Measurements from ENCODE around the gene ADCY2. TPM values are rescaled to one million over a fixed set of nuclear protein-coding genes. Genes with fewer than 3 reads are reported as not detected.

Gene ADCY2
- polyA plus RNA-seq, 1 of the 3 experiments (the other 2 are of a cell fraction) = not detected

DNA sequence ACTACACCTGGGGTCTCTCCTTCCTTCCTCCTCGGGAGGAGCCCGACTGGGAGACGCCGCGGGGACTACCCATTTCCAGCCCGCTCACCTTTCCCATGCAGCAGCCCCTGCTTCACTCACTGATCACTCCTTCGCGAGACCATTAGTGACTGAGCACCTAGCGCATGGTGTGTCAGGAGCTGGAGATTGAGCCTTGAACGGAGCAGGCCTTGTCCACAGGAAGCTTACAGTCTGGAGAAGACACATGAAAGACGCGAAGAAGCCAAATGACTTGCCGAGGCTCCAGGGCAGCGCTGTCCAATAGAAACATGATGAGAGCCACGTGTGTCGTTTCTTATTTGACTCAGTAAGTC is 455.3 kb downstream of the ADCY2 start:
- peak overlapping the region; percentile 72 for H3K4me2 ChIP-seq
- H3K4me1 ChIP-seq (ENCODE audit: control insufficient read depth in 1 of 2, insufficient read depth in 2 of 2, low read depth in 1 of 2, low read length in 1 of 2) = peaks cover 0 to 9% of the 10 kb centered on the region in 2 experiments; a peak in 1 of 4 replicates
- ChIA-PET POLR2A (no interaction called here), CTCF (interaction anchor here (0.8 to 1.4 kb wide), 4 partner anchors 24 to 76 kb away, joined by 3 to 4 read pairs (median 3); no protein-coding TSS in a partner anchor)
- WGBS (ENCODE audit: low lambda C conversion rate) = 66% methylated on average over 15 of the region's 16 CpGs
- H3K79me2 ChIP-seq (ENCODE audit: insufficient read depth) = no peaks in the 10 kb centered on the region
- no peak overlapping the region for H2AFZ ChIP-seq (ENCODE audit: low read depth)
- DNase-seq = no peak
- H3K36me3 ChIP-seq (replicated peaks in 1 of 2; ENCODE audit: control insufficient read depth in 1 of 2, insufficient read depth in 2 of 2, low read length in 1 of 2) = no peaks in the 10 kb centered on the region
- H3K9me3 ChIP-seq = no peaks in the 10 kb centered on the region
- no peak overlapping the region for H3K27ac ChIP-seq (ENCODE audit: low read depth in 2 of 2, low read length in 1 of 2)
- H3F3A ChIP-seq (replicated peaks; ENCODE audit: insufficient read depth) = no peaks in the 10 kb centered on the region
- no peak overlapping the region for H3K9ac ChIP-seq
- no peaks in the 10 kb centered on the region for H4K20me1 ChIP-seq (ENCODE audit: insufficient read depth)
- peak overlapping the region; percentile 44 to 59; a peak in 3 of 4 replicates for H3K4me3 ChIP-seq (ENCODE audit: low read depth in 2 of 2, low read length in 1 of 2)
- H3K9me2 ChIP-seq = no peaks in the 10 kb centered on the region
- H3K27me3 ChIP-seq (ENCODE audit: insufficient read depth) = peaks cover 21% of the 10 kb centered on the region
- TF ChIP-seq USF1 (IDR thresholded peaks at IDR 0.05; ENCODE audit: borderline replicate concordance, low read depth) = no peak
- TF ChIP-seq, protein P1, sequence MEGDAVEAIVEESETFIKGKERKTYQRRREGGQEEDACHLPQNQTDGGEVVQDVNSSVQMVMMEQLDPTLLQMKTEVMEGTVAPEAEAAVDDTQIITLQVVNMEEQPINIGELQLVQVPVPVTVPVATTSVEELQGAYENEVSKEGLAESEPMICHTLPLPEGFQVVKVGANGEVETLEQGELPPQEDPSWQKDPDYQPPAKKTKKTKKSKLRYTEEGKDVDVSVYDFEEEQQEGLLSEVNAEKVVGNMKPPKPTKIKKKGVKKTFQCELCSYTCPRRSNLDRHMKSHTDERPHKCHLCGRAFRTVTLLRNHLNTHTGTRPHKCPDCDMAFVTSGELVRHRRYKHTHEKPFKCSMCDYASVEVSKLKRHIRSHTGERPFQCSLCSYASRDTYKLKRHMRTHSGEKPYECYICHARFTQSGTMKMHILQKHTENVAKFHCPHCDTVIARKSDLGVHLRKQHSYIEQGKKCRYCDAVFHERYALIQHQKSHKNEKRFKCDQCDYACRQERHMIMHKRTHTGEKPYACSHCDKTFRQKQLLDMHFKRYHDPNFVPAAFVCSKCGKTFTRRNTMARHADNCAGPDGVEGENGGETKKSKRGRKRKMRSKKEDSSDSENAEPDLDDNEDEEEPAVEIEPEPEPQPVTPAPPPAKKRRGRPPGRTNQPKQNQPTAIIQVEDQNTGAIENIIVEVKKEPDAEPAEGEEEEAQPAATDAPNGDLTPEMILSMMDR (IDR thresholded peaks at IDR 0.05) = 0 out of 2 replicates have a peak, but pooled peaks have one; percentile 2

DNA sequence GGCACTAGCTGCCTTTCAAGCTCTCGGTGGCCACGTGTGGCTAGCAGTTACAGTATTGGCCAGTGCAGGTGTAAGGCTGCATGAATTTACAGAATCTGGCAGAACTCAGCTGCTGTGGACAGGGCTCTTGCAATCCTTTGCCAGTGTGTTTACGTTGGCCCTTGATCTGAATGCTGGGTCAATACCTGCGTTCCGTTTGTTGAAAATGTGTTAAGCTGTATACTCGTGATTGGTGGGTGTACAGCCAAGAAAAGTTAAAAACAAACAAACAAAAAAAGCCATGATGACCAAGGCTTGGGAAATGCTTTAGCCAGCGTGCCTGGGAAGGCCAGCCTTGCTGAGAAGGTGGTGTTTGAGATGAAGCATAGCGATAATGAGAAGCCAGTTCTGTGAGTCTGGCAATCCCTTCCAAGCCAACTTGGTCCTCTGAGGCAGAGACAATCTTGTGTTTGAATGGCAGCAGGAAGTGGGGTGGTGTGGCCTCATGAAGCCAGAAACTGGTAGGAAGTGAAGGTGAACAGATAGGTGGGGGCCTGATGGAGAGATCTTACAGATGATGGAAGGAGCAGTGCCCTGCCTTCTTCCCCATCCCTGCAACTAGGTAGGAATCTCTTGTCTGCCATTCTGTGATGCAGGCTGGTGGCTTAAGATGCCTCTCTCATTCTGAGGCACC is 455.8 kb downstream of the ADCY2 start:
- Histone ChIP-seq H3K27me3 (ENCODE audit: insufficient read depth) (peaks cover 21% of the 10 kb centered on the region), H3K79me2 (ENCODE audit: insufficient read depth) (no peaks in the 10 kb centered on the region), H3K36me3 (replicated peaks in 1 of 2; ENCODE audit: control insufficient read depth in 1 of 2, insufficient read depth in 2 of 2, low read length in 1 of 2) (no peaks in the 10 kb centered on the region), H3K27ac (ENCODE audit: low read depth in 2 of 2, low read length in 1 of 2) (no peak overlapping the region), H3K9me2 (no peaks in the 10 kb centered on the region), H3K4me1 (ENCODE audit: control insufficient read depth in 1 of 2, insufficient read depth in 2 of 2, low read depth in 1 of 2, low read length in 1 of 2) (peaks cover 0 to 9% of the 10 kb centered on the region in 2 experiments; a peak in 1 of 4 replicates), H3F3A (replicated peaks; ENCODE audit: insufficient read depth) (no peaks in the 10 kb centered on the region), H2AFZ (ENCODE audit: low read depth) (no peak overlapping the region), H3K9me3 (no peaks in the 10 kb centered on the region), H4K20me1 (ENCODE audit: insufficient read depth) (no peaks in the 10 kb centered on the region), H3K9ac (no peak overlapping the region), H3K4me3 (ENCODE audit: low read depth in 2 of 2, low read length in 1 of 2) (no peak overlapping the region), H3K4me2 (no peak overlapping the region)
- ChIA-PET POLR2A (no interaction called here), CTCF (interaction anchor here (0.8 to 1.4 kb wide), 4 partner anchors 24 to 76 kb away, joined by 3 to 4 read pairs (median 3); no protein-coding TSS in a partner anchor)
- no peak for DNase-seq
- 81% methylated on average over 8 of the region's 8 CpGs for WGBS (ENCODE audit: low lambda C conversion rate)
- TF ChIP-seq RCOR1 (IDR thresholded peaks at IDR 0.05; ENCODE audit: low read length) (no peak), NRF1 (IDR thresholded peaks at IDR 0.05; ENCODE audit: low read depth, low read length) (no peak), GABPA (IDR thresholded peaks at IDR 0.05; ENCODE audit: low read depth) (no peak), JUND (IDR thresholded peaks at IDR 0.05) (no peak), TAF1 (IDR thresholded peaks at IDR 0.05; ENCODE audit: borderline replicate concordance, low read depth, low read length) (no peak), SMC3 (IDR thresholded peaks at IDR 0.05; ENCODE audit: low read depth, low read length) (no peak), FOXJ3 (CRISPR knock-in tag; IDR thresholded peaks at IDR 0.05) (no peak), GATA2 (CRISPR knock-in tag; IDR thresholded peaks at IDR 0.05) (no peak), TEAD4 (IDR thresholded peaks at IDR 0.05; ENCODE audit: borderline replicate concordance, insufficient read depth) (no peak), RFX5 (IDR thresholded peaks at IDR 0.05; ENCODE audit: low read length) (no peak), USF1 (IDR thresholded peaks at IDR 0.05; ENCODE audit: borderline replicate concordance, low read depth) (no peak), NFIC (IDR thresholded peaks at IDR 0.05; ENCODE audit: borderline replicate concordance) (no peak), MEF2A (IDR thresholded peaks at IDR 0.05; ENCODE audit: borderline replicate concordance, low read depth) (no peak), POLR2AphosphoS5 (IDR thresholded peaks at IDR 0.05; ENCODE audit: low read depth, low read length) (no peak)
- TF ChIP-seq, protein P2, sequence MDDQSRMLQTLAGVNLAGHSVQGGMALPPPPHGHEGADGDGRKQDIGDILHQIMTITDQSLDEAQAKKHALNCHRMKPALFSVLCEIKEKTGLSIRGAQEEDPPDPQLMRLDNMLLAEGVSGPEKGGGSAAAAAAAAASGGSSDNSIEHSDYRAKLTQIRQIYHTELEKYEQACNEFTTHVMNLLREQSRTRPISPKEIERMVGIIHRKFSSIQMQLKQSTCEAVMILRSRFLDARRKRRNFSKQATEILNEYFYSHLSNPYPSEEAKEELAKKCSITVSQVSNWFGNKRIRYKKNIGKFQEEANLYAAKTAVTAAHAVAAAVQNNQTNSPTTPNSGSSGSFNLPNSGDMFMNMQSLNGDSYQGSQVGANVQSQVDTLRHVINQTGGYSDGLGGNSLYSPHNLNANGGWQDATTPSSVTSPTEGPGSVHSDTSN (IDR thresholded peaks at IDR 0.05) = no peak

Data from SK-N-SH (cell line).